Endothelial cell of umbilical vein (primary cell): ENCODE data around the gene FAM204A. TPM values are rescaled to one million over a fixed set of nuclear protein-coding genes. Genes with fewer than 3 reads are reported as not detected.

ENCODE experiments used
- Bru-seq: library from RNA; stranded (reverse); fragments of 400-500 nt; gene quantifications from one replicate; lab custom pipeline; 2021; lab: Mats Ljungman, UMichigan
- BruChase-seq, 2 experiments: library from RNA; stranded (reverse); fragments of 400-500 nt; gene quantifications; one replicate each; lab custom pipeline; 2021; lab: Mats Ljungman, UMichigan
- BruUV-seq: library from RNA; stranded (reverse); fragments of 400-500 nt; replicated peaks from 2 replicates; lab custom pipeline; 2021; lab: Mats Ljungman, UMichigan
- CTCF ChIA-PET: fragments of 300-600, 350-600 bp; sonication (Branson Sonifier 250); formaldehyde crosslinking; loops from one replicate; lab custom pipeline; 2021; ENCODE audit warnings: antibody characterized with exemption, inconsistent platforms; lab: Charles Lee
- POLR2A ChIA-PET: fragments of 300-600, 350-600 bp; sonication (Branson Sonifier 250); formaldehyde crosslinking; loops from one replicate; lab custom pipeline; 2021; ENCODE audit warnings: antibody characterized with exemption, inconsistent platforms; lab: Charles Lee
- DNase-seq: peaks from one replicate; pipeline ENCODE4 v3.0.0-alpha.2; 2011; ENCODE audit warnings: low read depth, low spot score
- FAIRE-seq: peaks from 2 replicates; lab custom pipeline; 2011; peaks lifted over from hg19 to GRCh38; lab: Jason Lieb, UNC
- H2AFZ ChIP-seq: 2 replicates; pipeline ENCODE4 v1.6.0; 2012; ENCODE audit warnings: low read depth, low read length, control low read depth, inconsistent platforms
- H3K27ac ChIP-seq: 2 replicates; pipeline ENCODE4 v1.5.1; 2011; ENCODE audit warnings: low read depth, mild to moderate bottlenecking, control low read depth, low read length, moderate library complexity; ENCODE audit not compliant: insufficient read depth
- H3K27me3 ChIP-seq, 2 experiments: 2 replicates each; pipeline versions ENCODE4 v1.6.0 to v1.6.1; 2011; ENCODE audit warnings: low read length in 2 of 2, mixed read lengths in 1 of 2; ENCODE audit not compliant: control insufficient read depth in 2 of 2, insufficient read depth in 2 of 2
- H3K36me3 ChIP-seq, 2 experiments: 2 replicates in 1 of 2; 3 replicates in 1 of 2; pipeline ENCODE4 v1.5.1; 2011; ENCODE audit warnings: low read length in 2 of 2, mild to moderate bottlenecking in 1 of 2, moderate library complexity in 1 of 2; ENCODE audit not compliant: control insufficient read depth in 2 of 2, insufficient read depth in 2 of 2; ENCODE audit errors: extremely low read depth in 1 of 2
- H3K4me1 ChIP-seq: 3 replicates; pipeline ENCODE4 v1.5.1; 2011; ENCODE audit warnings: mild to moderate bottlenecking, low read length; ENCODE audit not compliant: control insufficient read depth, insufficient read depth; ENCODE audit errors: extremely low read depth
- H3K4me2 ChIP-seq: 2 replicates; pipeline ENCODE4 v1.6.1; 2011; ENCODE audit warnings: low read length, control low read depth, mixed read lengths; ENCODE audit not compliant: insufficient read depth
- H3K4me3 ChIP-seq, 3 experiments: fragments of 200-600 bp in 1 of 3; sonication (generic), shearing (Covaris generic) in 1 of 3; replicated peaks in 1 of 3; 2 replicates each; pipeline ENCODE4 v1.5.1; 2011 to 2016; ENCODE audit warnings: control low read depth in 3 of 3, low read length in 3 of 3, mild to moderate bottlenecking in 2 of 3, inconsistent platforms in 1 of 3, low read depth in 1 of 3, moderate library complexity in 1 of 3; ENCODE audit not compliant: insufficient read depth in 1 of 3
- H3K79me2 ChIP-seq: 2 replicates; pipeline ENCODE4 v1.6.0; 2012; ENCODE audit warnings: low read length, inconsistent platforms; ENCODE audit not compliant: control insufficient read depth, insufficient read depth
- H3K9ac ChIP-seq: replicated peaks from 2 replicates; pipeline ENCODE3; 2011; ENCODE audit warnings: low read length, control low read depth; ENCODE audit not compliant: insufficient read depth; ENCODE audit errors: extremely low read depth
- H3K9me1 ChIP-seq: replicated peaks from 3 replicates; pipeline ENCODE4 v1.6.0; 2011; ENCODE audit warnings: mild to moderate bottlenecking, low read length; ENCODE audit not compliant: control insufficient read depth, insufficient read depth; ENCODE audit errors: extremely low read depth
- H3K9me3 ChIP-seq: replicated peaks from 2 replicates; pipeline ENCODE4 v1.5.1; 2012; ENCODE audit warnings: low read length, inconsistent platforms; ENCODE audit not compliant: control insufficient read depth, insufficient read depth
- H4K20me1 ChIP-seq: replicated peaks from 2 replicates; pipeline ENCODE3; 2011; ENCODE audit warnings: mild to moderate bottlenecking, low read length; ENCODE audit not compliant: control insufficient read depth, insufficient read depth; ENCODE audit errors: extremely low read depth
- EZH2 ChIP-seq: IDR thresholded peaks from 2 replicates; pipeline ENCODE4 v1.6.1; 2012; ENCODE audit warnings: borderline replicate concordance, low read depth, mild to moderate bottlenecking, moderate library complexity, low read length, inconsistent platforms; ENCODE audit not compliant: severe bottlenecking
- FOS ChIP-seq: IDR thresholded peaks from 2 replicates; pipeline ENCODE4 v1.6.1; 2011; ENCODE audit warnings: mild to moderate bottlenecking, low read length, moderate library complexity, borderline replicate concordance; ENCODE audit not compliant: insufficient read depth
- GATA2 ChIP-seq: IDR thresholded peaks from 2 replicates; pipeline ENCODE4 v1.7.0; 2011; ENCODE audit warnings: low read depth, mild to moderate bottlenecking, moderate library complexity, mixed read lengths, low read length; ENCODE audit not compliant: insufficient read length, insufficient read depth
- JUN ChIP-seq: IDR thresholded peaks from 2 replicates; pipeline ENCODE4 v1.6.1; 2011; ENCODE audit warnings: borderline replicate concordance, low read depth; ENCODE audit not compliant: insufficient read length, insufficient read depth
- POLR2A ChIP-seq: IDR thresholded peaks from 2 replicates; pipeline ENCODE4 v1.6.1; 2012; ENCODE audit warnings: low read depth, mild to moderate bottlenecking, control low read depth, low read length
- POLR2AphosphoS5 ChIP-seq: IDR thresholded peaks from 2 replicates; pipeline ENCODE4 v1.6.1; 2012; ENCODE audit warnings: low read depth, mild to moderate bottlenecking, control low read depth, low read length, moderate library complexity; ENCODE audit not compliant: insufficient read depth
- dilution Hi-C: fragments of 300-500 bp; cut with MboI; formaldehyde crosslinking; loops from one replicate; pipeline ENCODE4 v1.15.0; 2019; ENCODE audit warnings: low sequenced_read_pairs; ENCODE audit not compliant: extremely low pct_ligation_motif_present
- intact Hi-C: fragments of 100-400 bp; cut with micrococcal nuclease; formaldehyde crosslinking; loops from one replicate; pipeline ENCODE4 v1.10.0; 2022
- long read RNA-seq: library from polyadenylated mRNA; stranded (forward); transcript quantifications from one replicate; pipeline ENCODE4 v2.0.0, GENCODE V29; 2021
- polyA minus RNA-seq, 3 experiments: library from RNA; depleted of rRNA, polyadenylated mRNA; stranded (reverse); fragments of >200 nt; gene quantifications; 1 replicate in 1 of 3; 2 replicates in 2 of 3; pipeline ENCODE4 v1.2.3, GENCODE V29; 2011
- polyA plus RNA-seq, 4 experiments: library from polyadenylated mRNA; depleted of rRNA in 3 of 4; stranded (reverse) in 3 of 4; unstranded in 1 of 4; fragments of >200 nt; gene quantifications; 2 replicates each; pipeline versions ENCODE4 v1.2.1 to v1.2.3, GENCODE V29; 2011 to 2012; ENCODE audit warnings: missing spikeins in 1 of 4
- total RNA-seq: library from RNA; stranded (reverse); gene quantifications from 2 replicates; pipeline ENCODE4 v1.2.3, GENCODE V29; 2021

The FAM204A gene
- total RNA-seq (68.7 and 73.7 TPM in 2 replicates), polyA plus RNA-seq (8.3 and 11.1 TPM in 2 replicates), polyA minus RNA-seq (24.2 and 25.0 TPM in 2 replicates), Bru-seq, nascent RNA (percentile 85 among the genes with signal in this experiment), BruChase-seq, experiment 1, labeled RNA remaining after a 6-hour chase (percentile 77 among the genes with signal in this experiment), BruChase-seq, experiment 2, labeled RNA remaining after a 2-hour chase (percentile 79 among the genes with signal in this experiment)
- polyA plus RNA-seq (2011; cell fraction: cytosol; rRNA removed), result 20.5 and 26.5 TPM in 2 replicates
- polyA plus RNA-seq (2011; cell fraction: nucleus; rRNA removed), result 18.7 and 22.4 TPM in 2 replicates
- 61.7 and 69.2 TPM in 2 replicates for polyA plus RNA-seq (2012)
- polyA minus RNA-seq (2011; cell fraction: cytosol; rRNA and poly(A)+ RNA removed), result 10.5 TPM
- polyA minus RNA-seq (2011; cell fraction: nucleus; rRNA and poly(A)+ RNA removed), result 29.8 and 37.6 TPM in 2 replicates
- long read RNA-seq, full-length matches to known transcripts, result 111 of 163 reads
- long read RNA-seq, partial matches to known transcripts, result 20 of 163 reads
- long read RNA-seq, other reads (novel, unspliced or antisense), result 32 of 163 reads

GRCh38 chr10:118341791-118342637, at the start of gene FAM204A:
Gene FAM204A (minus strand): TSS chr10:118342324. CDS start chr10:118336415, 5,909 bp downstream.
- intact Hi-C loops (loop anchor here (5.0 to 10.0 kb wide), 4 partner anchors 80 to 805 kb away; partner anchors contain the start of genes CACUL1 and RAB11FIP2), dilution Hi-C loops (no loop called here)
- peak within 1 kb of the TSS; percentile 58 for H3K9ac ChIP-seq
- no peaks in the 10 kb centered on the region for H3K9me1 ChIP-seq
- H4K20me1 ChIP-seq, result no peaks in the 10 kb centered on the region
- BruUV-seq, result no TSS peak
- TF ChIP-seq POLR2A (peak; percentile 84), GATA2 (no peak), POLR2AphosphoS5 (peak; percentile 75), JUN (no peak), FOS (no peak), EZH2 (no peak)
- H3K27me3 ChIP-seq, result peaks cover 0 to 2% of the 10 kb centered on the region in 2 experiments
- H3K36me3 ChIP-seq, result no peaks in the 10 kb centered on the region
- peaks cover 13% of the 10 kb centered on the region for H3K4me1 ChIP-seq
- peak within 1 kb of the TSS; percentile 98 for H3K4me2 ChIP-seq
- peak; percentile 96 for DNase-seq
- peak within 1 kb of the TSS; percentile 86 for H2AFZ ChIP-seq
- H3K79me2 ChIP-seq, result peaks cover 43% of the 10 kb centered on the region
- H3K9me3 ChIP-seq, result no peaks in the 10 kb centered on the region
- H3K4me3 ChIP-seq, result peak within 1 kb of the TSS; percentile 72 to 95 (median 91)
- POLR2A ChIA-PET, result no interaction called here
- peak; percentile 94 for FAIRE-seq
- CTCF ChIA-PET, result no interaction called here
- peak within 1 kb of the TSS; percentile 11 for H3K27ac ChIP-seq
